H1 (cell line): ENCODE results near the gene TTLL5. TPM values are rescaled to one million over a fixed set of nuclear protein-coding genes. Genes with fewer than 3 reads are reported as not detected.

Experiments
- SRF ChIP-seq: IDR thresholded peaks from 2 replicates; pipeline ENCODE4 v1.6.1; 2011; ENCODE audit warnings: mild to moderate bottlenecking, low read depth, low read length, moderate library complexity
- polyA plus RNA-seq, 7 experiments: library from polyadenylated mRNA; depleted of rRNA in 3 of 7; stranded (reverse) in 5 of 7; unstranded in 2 of 7; fragments of >200 nt in 5 of 7; fragments of 200-250 nt in 2 of 7; gene quantifications; 1 replicate in 5 of 7; 2 replicates in 1 of 7; 4 replicates in 1 of 7; pipeline versions ENCODE4 v1.2.1 to v1.2.3, GENCODE V29; 2011 to 2013; ENCODE audit warnings: missing spikeins in 2 of 7, mixed read lengths in 2 of 7
- total RNA-seq: library from RNA; stranded (reverse); fragmentation: NEBNext Ultra II Directional; extraction: Animal tissue kit (Norgen Biotek cat#: 25700); gene quantifications from 2 replicates; pipeline ENCODE4 v1.2.1, GENCODE V29; 2021

TTLL5 gene
- total and polyA plus RNA-seq, 2 of the 8 experiments (the other 6 are each of a cell fraction or from before 2014, with no cell fraction given) = 16.1 to 45.9 TPM

GRCh38 chr14:75879031-75879430 lies 218.0 kb downstream of the TTLL5 start (continued):
- TF ChIP-seq SRF = no peak
- TF ChIP-seq, all 59 proteins: peak for 0
